Suprapubic skin (tissue), 3 donors: ENCODE measurements around the gene SCP2.
"Not testable (repeated sequence)": the region's sequence is repeated elsewhere in the genome, so short reads cannot be mapped to it uniquely, and the experiment has no call there.

Experiments used
- CTCF ChIP-seq, 2 donors: fragments of 200-600 bp in 1 of 2; fragments of 450-650 bp in 1 of 2; sonication (generic) in 1 of 2; IDR thresholded peaks; one replicate each; pipeline ENCODE4 v1.5.1; 2016 to 2019; ENCODE audit warnings: antibody characterized with exemption in 2 of 2, mild to moderate bottlenecking in 1 of 2, moderate library complexity in 1 of 2
- EP300 ChIP-seq: sonication (generic); formaldehyde crosslinking; IDR thresholded peaks from one replicate; pipeline ENCODE4 v1.6.1; 2017; ENCODE audit warnings: antibody characterized with exemption
- POLR2A ChIP-seq, 2 donors: fragments of 450-650 bp; IDR thresholded peaks; one replicate each; pipeline ENCODE4 v1.6.1; 2017; ENCODE audit warnings: antibody characterized with exemption in 2 of 2, mild to moderate bottlenecking in 2 of 2, moderate library complexity in 2 of 2

- not testable (repeated sequence) for TF ChIP-seq POLR2A (IDR thresholded peaks at IDR 0.05); CTCF (IDR thresholded peaks at IDR 0.05); EP300
These were observed 22.5 kb downstream of the SCP2 start for GRCh38 chr1:52949602-52950001.
